ENCODE data around the gene CD200R1L.

The CD200R1L gene

DNA sequence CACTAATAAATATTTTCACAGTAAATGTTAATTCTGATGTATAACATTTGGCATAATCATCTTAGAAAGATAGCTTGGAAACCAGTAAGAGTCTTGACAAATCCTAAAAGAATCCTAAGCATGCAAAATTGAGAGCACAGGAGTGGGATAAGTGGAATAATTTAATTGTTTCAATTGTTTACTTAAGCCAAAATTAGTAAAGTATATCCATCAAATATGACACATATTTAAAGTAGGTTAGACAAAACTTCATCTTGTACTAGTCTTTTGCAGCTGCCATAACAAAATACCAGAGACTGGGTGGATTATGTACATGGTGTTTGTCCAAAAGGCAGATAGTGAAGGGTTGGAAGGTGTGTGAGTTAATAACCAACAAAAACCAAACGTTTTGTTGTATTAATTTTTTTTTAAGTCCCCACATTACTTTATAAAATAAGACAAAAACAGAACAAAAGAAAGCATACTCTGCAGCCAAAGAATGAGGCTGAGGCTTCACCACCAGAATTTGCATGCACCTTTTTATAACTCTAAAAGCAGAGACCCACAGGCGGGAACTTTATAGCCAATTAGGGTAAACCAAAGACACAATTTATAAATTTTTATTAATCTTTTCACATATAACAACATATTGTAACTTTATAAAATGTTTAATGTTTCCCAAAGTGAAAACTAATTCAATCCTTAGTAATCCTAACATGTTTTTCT lies 41.9 kb upstream of the CD200R1L start:
- no peaks in the 10 kb centered on the region for H3K9me3 ChIP-seq (ENCODE audit: low read length)
- H3K79me2 ChIP-seq (ENCODE audit: insufficient read depth, low read length): no peaks in the 10 kb centered on the region
- no peak overlapping the region for H3K27ac ChIP-seq (ENCODE audit: low read depth, low read length, poor library complexity, severe bottlenecking)
- no peaks in the 10 kb centered on the region for H3F3A ChIP-seq (ENCODE audit: insufficient read depth, low read length)
- H2AFZ ChIP-seq (ENCODE audit: low read length): no peak overlapping the region
- no peak overlapping the region for H3K9ac ChIP-seq (ENCODE audit: low read length)
- no peaks in the 10 kb centered on the region for H3K27me3 ChIP-seq (ENCODE audit: insufficient read depth, low read length)
- H3K4me3 ChIP-seq (ENCODE audit: low read depth, low read length, poor library complexity, severe bottlenecking): no peak overlapping the region
- H3K4me2 ChIP-seq (ENCODE audit: low read length): no peak overlapping the region
- H3K36me3 ChIP-seq (ENCODE audit: insufficient read depth, low read length): no peaks in the 10 kb centered on the region
- peaks cover 9% of the 10 kb centered on the region for H3K4me1 ChIP-seq (ENCODE audit: insufficient read depth, low read length, severe bottlenecking)
- no peaks in the 10 kb centered on the region for H3K9me2 ChIP-seq (ENCODE audit: low read depth, low read length)
- H4K20me1 ChIP-seq (ENCODE audit: insufficient read depth, low read length): no peaks in the 10 kb centered on the region
- no peak for TF ChIP-seq EZH2 (IDR thresholded peaks at IDR 0.05; ENCODE audit: borderline replicate concordance, low read length)
- TF ChIP-seq, protein P1, sequence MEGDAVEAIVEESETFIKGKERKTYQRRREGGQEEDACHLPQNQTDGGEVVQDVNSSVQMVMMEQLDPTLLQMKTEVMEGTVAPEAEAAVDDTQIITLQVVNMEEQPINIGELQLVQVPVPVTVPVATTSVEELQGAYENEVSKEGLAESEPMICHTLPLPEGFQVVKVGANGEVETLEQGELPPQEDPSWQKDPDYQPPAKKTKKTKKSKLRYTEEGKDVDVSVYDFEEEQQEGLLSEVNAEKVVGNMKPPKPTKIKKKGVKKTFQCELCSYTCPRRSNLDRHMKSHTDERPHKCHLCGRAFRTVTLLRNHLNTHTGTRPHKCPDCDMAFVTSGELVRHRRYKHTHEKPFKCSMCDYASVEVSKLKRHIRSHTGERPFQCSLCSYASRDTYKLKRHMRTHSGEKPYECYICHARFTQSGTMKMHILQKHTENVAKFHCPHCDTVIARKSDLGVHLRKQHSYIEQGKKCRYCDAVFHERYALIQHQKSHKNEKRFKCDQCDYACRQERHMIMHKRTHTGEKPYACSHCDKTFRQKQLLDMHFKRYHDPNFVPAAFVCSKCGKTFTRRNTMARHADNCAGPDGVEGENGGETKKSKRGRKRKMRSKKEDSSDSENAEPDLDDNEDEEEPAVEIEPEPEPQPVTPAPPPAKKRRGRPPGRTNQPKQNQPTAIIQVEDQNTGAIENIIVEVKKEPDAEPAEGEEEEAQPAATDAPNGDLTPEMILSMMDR (IDR thresholded peaks at IDR 0.05; ENCODE audit: low read length): no peak

DNA sequence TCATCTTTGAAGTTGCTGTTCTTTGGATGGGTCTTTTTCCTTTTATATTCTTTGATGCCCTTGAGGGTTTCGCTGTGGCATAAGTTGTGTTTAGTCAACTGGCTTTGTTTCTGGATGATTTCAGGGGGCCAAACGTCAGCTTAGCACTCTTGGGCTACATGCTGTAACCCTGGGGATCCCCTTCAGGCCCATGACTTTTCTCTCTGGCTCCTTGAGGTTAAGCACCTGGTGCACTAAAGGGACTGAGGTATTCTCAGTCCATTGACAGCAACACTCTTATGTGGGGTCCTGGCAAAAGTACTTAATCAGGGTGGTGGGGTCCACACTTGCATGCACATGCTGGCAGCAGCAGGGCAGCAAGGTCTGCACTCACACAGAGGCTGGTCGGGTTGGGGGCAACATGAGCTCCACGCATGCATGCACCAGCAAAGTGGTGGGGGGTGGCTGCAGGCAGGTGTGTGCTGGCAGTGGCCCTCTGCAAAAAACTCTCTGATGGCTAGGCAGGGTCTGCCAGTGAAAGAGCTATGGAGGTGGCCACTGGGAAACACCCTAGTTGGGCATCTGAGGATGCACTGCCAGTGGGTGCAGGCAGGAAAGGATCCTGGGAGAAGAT lies 38.1 kb upstream of the CD200R1L start:
- Histone ChIP-seq H3K9me3 (ENCODE audit: low read length) (no peaks in the 10 kb centered on the region), H3K79me2 (ENCODE audit: insufficient read depth, low read length) (no peaks in the 10 kb centered on the region), H3K9me2 (ENCODE audit: low read depth, low read length) (no peaks in the 10 kb centered on the region), H2AFZ (ENCODE audit: low read length) (no peak overlapping the region), H3F3A (ENCODE audit: insufficient read depth, low read length) (no peaks in the 10 kb centered on the region), H3K4me2 (ENCODE audit: low read length) (no peak overlapping the region), H3K27me3 (ENCODE audit: insufficient read depth, low read length) (no peaks in the 10 kb centered on the region), H3K4me3 (ENCODE audit: low read depth, low read length, poor library complexity, severe bottlenecking) (no peak overlapping the region), H4K20me1 (ENCODE audit: insufficient read depth, low read length) (no peaks in the 10 kb centered on the region), H3K9ac (ENCODE audit: low read length) (no peak overlapping the region), H3K4me1 (ENCODE audit: insufficient read depth, low read length, severe bottlenecking) (peaks cover 9% of the 10 kb centered on the region), H3K27ac (ENCODE audit: low read depth, low read length, poor library complexity, severe bottlenecking) (no peak overlapping the region), H3K36me3 (ENCODE audit: insufficient read depth, low read length) (no peaks in the 10 kb centered on the region)
- TF ChIP-seq, protein P1 (IDR thresholded peaks at IDR 0.05; ENCODE audit: low read length): no peak
- TF ChIP-seq EZH2 (IDR thresholded peaks at IDR 0.05; ENCODE audit: borderline replicate concordance, low read length): no peak

DNA sequence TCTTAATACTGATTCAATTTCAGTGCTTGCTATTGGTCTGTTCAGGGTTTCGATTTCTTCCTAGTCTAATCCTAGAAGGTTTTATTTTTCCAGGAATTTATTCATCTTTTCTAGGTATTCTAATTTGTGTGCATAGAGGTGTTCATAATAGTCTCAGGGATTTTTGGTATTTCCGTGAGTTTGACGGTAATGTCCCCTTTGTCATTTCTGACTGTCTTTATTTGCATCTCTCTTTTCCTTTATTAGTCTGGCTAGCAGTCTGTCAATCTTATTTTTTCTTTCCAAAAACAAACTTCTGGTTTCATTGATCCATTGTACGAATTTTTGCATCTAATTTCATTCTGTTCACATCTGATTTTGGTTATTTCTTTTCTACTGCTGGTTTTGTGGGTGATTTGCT lies 35.2 kb upstream of the CD200R1L start:
- no peak overlapping the region for H3K27ac ChIP-seq (ENCODE audit: low read depth, low read length, poor library complexity, severe bottlenecking)
- H3K36me3 ChIP-seq (ENCODE audit: insufficient read depth, low read length): no peaks in the 10 kb centered on the region
- TF ChIP-seq, protein P1 (IDR thresholded peaks at IDR 0.05; ENCODE audit: low read length): no peak
- TF ChIP-seq EZH2 (IDR thresholded peaks at IDR 0.05; ENCODE audit: borderline replicate concordance, low read length): no peak
- H3K9ac ChIP-seq (ENCODE audit: low read length): no peak overlapping the region
- H3K4me2 ChIP-seq (ENCODE audit: low read length): no peak overlapping the region
- no peaks in the 10 kb centered on the region for H3K27me3 ChIP-seq (ENCODE audit: insufficient read depth, low read length)
- no peaks in the 10 kb centered on the region for H3K9me2 ChIP-seq (ENCODE audit: low read depth, low read length)
- no peaks in the 10 kb centered on the region for H3K9me3 ChIP-seq (ENCODE audit: low read length)
- H3K4me3 ChIP-seq (ENCODE audit: low read depth, low read length, poor library complexity, severe bottlenecking): no peak overlapping the region
- H4K20me1 ChIP-seq (ENCODE audit: insufficient read depth, low read length): no peaks in the 10 kb centered on the region
- H3K79me2 ChIP-seq (ENCODE audit: insufficient read depth, low read length): no peaks in the 10 kb centered on the region
- no peak overlapping the region for H2AFZ ChIP-seq (ENCODE audit: low read length)
- no peaks in the 10 kb centered on the region for H3K4me1 ChIP-seq (ENCODE audit: insufficient read depth, low read length, severe bottlenecking)
- H3F3A ChIP-seq (ENCODE audit: insufficient read depth, low read length): no peaks in the 10 kb centered on the region

All from OCI-LY1 (cell line).